Endothelial cell of umbilical vein (primary cell): ENCODE results near the gene IGFL2. TPM values are rescaled to one million over a fixed set of nuclear protein-coding genes. Genes with fewer than 3 reads are reported as not detected.

Experiments
- BruUV-seq: library from RNA; stranded (reverse); fragments of 400-500 nt; replicated peaks from 2 replicates; lab custom pipeline; 2021; lab: Mats Ljungman, UMichigan
- CTCF ChIA-PET: fragments of 300-600, 350-600 bp; sonication (Branson Sonifier 250); formaldehyde crosslinking; loops from one replicate; lab custom pipeline; 2021; ENCODE audit warnings: antibody characterized with exemption, inconsistent platforms; lab: Charles Lee
- POLR2A ChIA-PET: fragments of 300-600, 350-600 bp; sonication (Branson Sonifier 250); formaldehyde crosslinking; loops from one replicate; lab custom pipeline; 2021; ENCODE audit warnings: antibody characterized with exemption, inconsistent platforms; lab: Charles Lee
- DNase-seq: peaks from one replicate; pipeline ENCODE4 v3.0.0-alpha.2; 2011; ENCODE audit warnings: low read depth, low spot score
- FAIRE-seq: peaks from 2 replicates; lab custom pipeline; 2011; peaks lifted over from hg19 to GRCh38; lab: Jason Lieb, UNC
- H2AFZ ChIP-seq: 2 replicates; pipeline ENCODE4 v1.6.0; 2012; ENCODE audit warnings: low read depth, low read length, control low read depth, inconsistent platforms
- H3K27ac ChIP-seq: 2 replicates; pipeline ENCODE4 v1.5.1; 2011; ENCODE audit warnings: low read depth, mild to moderate bottlenecking, control low read depth, low read length, moderate library complexity; ENCODE audit not compliant: insufficient read depth
- H3K27me3 ChIP-seq, 2 experiments: 2 replicates each; pipeline versions ENCODE4 v1.6.0 to v1.6.1; 2011; ENCODE audit warnings: low read length in 2 of 2, mixed read lengths in 1 of 2; ENCODE audit not compliant: control insufficient read depth in 2 of 2, insufficient read depth in 2 of 2
- H3K36me3 ChIP-seq, 2 experiments: 2 replicates in 1 of 2; 3 replicates in 1 of 2; pipeline ENCODE4 v1.5.1; 2011; ENCODE audit warnings: low read length in 2 of 2, mild to moderate bottlenecking in 1 of 2, moderate library complexity in 1 of 2; ENCODE audit not compliant: control insufficient read depth in 2 of 2, insufficient read depth in 2 of 2; ENCODE audit errors: extremely low read depth in 1 of 2
- H3K4me1 ChIP-seq: 3 replicates; pipeline ENCODE4 v1.5.1; 2011; ENCODE audit warnings: mild to moderate bottlenecking, low read length; ENCODE audit not compliant: control insufficient read depth, insufficient read depth; ENCODE audit errors: extremely low read depth
- H3K4me2 ChIP-seq: 2 replicates; pipeline ENCODE4 v1.6.1; 2011; ENCODE audit warnings: low read length, control low read depth, mixed read lengths; ENCODE audit not compliant: insufficient read depth
- H3K4me3 ChIP-seq, 3 experiments: fragments of 200-600 bp in 1 of 3; sonication (generic), shearing (Covaris generic) in 1 of 3; replicated peaks in 1 of 3; 2 replicates each; pipeline ENCODE4 v1.5.1; 2011 to 2016; ENCODE audit warnings: control low read depth in 3 of 3, low read length in 3 of 3, mild to moderate bottlenecking in 2 of 3, inconsistent platforms in 1 of 3, low read depth in 1 of 3, moderate library complexity in 1 of 3; ENCODE audit not compliant: insufficient read depth in 1 of 3
- H3K79me2 ChIP-seq: 2 replicates; pipeline ENCODE4 v1.6.0; 2012; ENCODE audit warnings: low read length, inconsistent platforms; ENCODE audit not compliant: control insufficient read depth, insufficient read depth
- H3K9ac ChIP-seq: replicated peaks from 2 replicates; pipeline ENCODE3; 2011; ENCODE audit warnings: low read length, control low read depth; ENCODE audit not compliant: insufficient read depth; ENCODE audit errors: extremely low read depth
- H3K9me1 ChIP-seq: replicated peaks from 3 replicates; pipeline ENCODE4 v1.6.0; 2011; ENCODE audit warnings: mild to moderate bottlenecking, low read length; ENCODE audit not compliant: control insufficient read depth, insufficient read depth; ENCODE audit errors: extremely low read depth
- H3K9me3 ChIP-seq: replicated peaks from 2 replicates; pipeline ENCODE4 v1.5.1; 2012; ENCODE audit warnings: low read length, inconsistent platforms; ENCODE audit not compliant: control insufficient read depth, insufficient read depth
- H4K20me1 ChIP-seq: replicated peaks from 2 replicates; pipeline ENCODE3; 2011; ENCODE audit warnings: mild to moderate bottlenecking, low read length; ENCODE audit not compliant: control insufficient read depth, insufficient read depth; ENCODE audit errors: extremely low read depth
- CTCF ChIP-seq, 2 donors: IDR thresholded peaks; 1 replicate in 1 of 2; 2 replicates in 1 of 2; pipeline ENCODE4 v1.5.1; 2011; ENCODE audit warnings: low read length in 2 of 2, mild to moderate bottlenecking in 2 of 2, moderate library complexity in 2 of 2, control low read depth in 1 of 2, inconsistent platforms in 1 of 2, low read depth in 1 of 2; ENCODE audit not compliant: insufficient read depth in 1 of 2; ENCODE audit errors: extremely low read depth in 1 of 2
- EZH2 ChIP-seq: IDR thresholded peaks from 2 replicates; pipeline ENCODE4 v1.6.1; 2012; ENCODE audit warnings: borderline replicate concordance, low read depth, mild to moderate bottlenecking, moderate library complexity, low read length, inconsistent platforms; ENCODE audit not compliant: severe bottlenecking
- GATA2 ChIP-seq: IDR thresholded peaks from 2 replicates; pipeline ENCODE4 v1.7.0; 2011; ENCODE audit warnings: low read depth, mild to moderate bottlenecking, moderate library complexity, mixed read lengths, low read length; ENCODE audit not compliant: insufficient read length, insufficient read depth
- JUN ChIP-seq: IDR thresholded peaks from 2 replicates; pipeline ENCODE4 v1.6.1; 2011; ENCODE audit warnings: borderline replicate concordance, low read depth; ENCODE audit not compliant: insufficient read length, insufficient read depth
- MYC ChIP-seq: IDR thresholded peaks from one replicate; pipeline ENCODE4 v1.6.1; 2011; ENCODE audit warnings: mild to moderate bottlenecking, low read depth, low read length
- POLR2A ChIP-seq: IDR thresholded peaks from 2 replicates; pipeline ENCODE4 v1.6.1; 2012; ENCODE audit warnings: low read depth, mild to moderate bottlenecking, control low read depth, low read length
- POLR2AphosphoS5 ChIP-seq: IDR thresholded peaks from 2 replicates; pipeline ENCODE4 v1.6.1; 2012; ENCODE audit warnings: low read depth, mild to moderate bottlenecking, control low read depth, low read length, moderate library complexity; ENCODE audit not compliant: insufficient read depth
- dilution Hi-C: fragments of 300-500 bp; cut with MboI; formaldehyde crosslinking; loops from one replicate; pipeline ENCODE4 v1.15.0; 2019; ENCODE audit warnings: low sequenced_read_pairs; ENCODE audit not compliant: extremely low pct_ligation_motif_present
- intact Hi-C: fragments of 100-400 bp; cut with micrococcal nuclease; formaldehyde crosslinking; loops from one replicate; pipeline ENCODE4 v1.10.0; 2022
- polyA plus RNA-seq, 4 experiments: library from polyadenylated mRNA; depleted of rRNA in 3 of 4; stranded (reverse) in 3 of 4; unstranded in 1 of 4; fragments of >200 nt; gene quantifications; 2 replicates each; pipeline versions ENCODE4 v1.2.1 to v1.2.3, GENCODE V29; 2011 to 2012; ENCODE audit warnings: missing spikeins in 1 of 4
- total RNA-seq: library from RNA; stranded (reverse); gene quantifications from 2 replicates; pipeline ENCODE4 v1.2.3, GENCODE V29; 2021

Gene IGFL2
- total and polyA plus RNA-seq, 2 donors (not counting 3 experiments of a cell fraction or from before 2014, with no cell fraction given), result not detected

GRCh38 chr19:46107371-46107770 is 40.7 kb upstream of the IGFL2 start:
- H3K27ac ChIP-seq, result no peak overlapping the region

GRCh38 chr19:46109876-46110275 is 38.2 kb upstream of the IGFL2 start:
- ChIA-PET POLR2A (no interaction called here), CTCF (no interaction called here)
- Histone ChIP-seq H3K27me3 (peaks cover 25 to 42% of the 10 kb centered on the region in 2 experiments), H3K9me1 (no peaks in the 10 kb centered on the region), H3K27ac (no peak overlapping the region), H2AFZ (no peak overlapping the region), H3K79me2 (no peaks in the 10 kb centered on the region), H3K36me3 (no peaks in the 10 kb centered on the region), H3K4me3 (no peak overlapping the region), H4K20me1 (no peaks in the 10 kb centered on the region), H3K9me3 (no peaks in the 10 kb centered on the region), H3K4me1 (no peaks in the 10 kb centered on the region), H3K9ac (no peak overlapping the region), H3K4me2 (no peak overlapping the region)
- FAIRE-seq (no peak), DNase-seq (no peak)
- BruUV-seq, result no TSS peak
- intact Hi-C loops, result no loop called here
- dilution Hi-C loops, result no loop called here
- TF ChIP-seq POLR2A (no peak), POLR2AphosphoS5 (no peak), EZH2 (no peak), JUN (no peak), CTCF (IDR thresholded peaks at IDR 0.05; ENCODE audit: extremely low read depth in 1 of 2, insufficient read depth in 1 of 2, low read depth in 1 of 2, low read length in 2 of 2) (no peak), MYC (no peak)

More at GRCh38 chr19:46107371-46107770, 40.7 kb upstream of the IGFL2 start:
- FAIRE-seq (no peak), DNase-seq (no peak)
- no peaks in the 10 kb centered on the region for H3K4me1 ChIP-seq
- H3K27me3 ChIP-seq, result peaks cover 14 to 27% of the 10 kb centered on the region in 2 experiments
- H3K9me3 ChIP-seq, result no peaks in the 10 kb centered on the region
- no peak overlapping the region for H3K4me2 ChIP-seq
- no peak overlapping the region for H3K9ac ChIP-seq
- ChIA-PET POLR2A (no interaction called here), CTCF (no interaction called here)
- H3K79me2 ChIP-seq, result no peaks in the 10 kb centered on the region
- TF ChIP-seq CTCF (IDR thresholded peaks at IDR 0.05; ENCODE audit: extremely low read depth in 1 of 2, insufficient read depth in 1 of 2, low read depth in 1 of 2, low read length in 2 of 2) (no peak), MYC (no peak), EZH2 (no peak), GATA2 (no peak)
- no TSS peak for BruUV-seq
- dilution Hi-C loops (no loop called here), intact Hi-C loops (no loop called here)
- no peaks in the 10 kb centered on the region for H3K36me3 ChIP-seq
- H3K9me1 ChIP-seq, result no peaks in the 10 kb centered on the region
- no peak overlapping the region for H2AFZ ChIP-seq
- no peaks in the 10 kb centered on the region for H4K20me1 ChIP-seq
- H3K4me3 ChIP-seq, result no peak overlapping the region
